Ovary (tissue), 9 donors: ENCODE results near the gene RAB6B. TPM values are rescaled to one million over a fixed set of nuclear protein-coding genes. Genes with fewer than 3 reads are reported as not detected.

Experiments
- DNase-seq, 5 donors: peaks; one replicate each; pipeline ENCODE4 v3.0.0-alpha.2; 2019 to 2020
- H3K27ac ChIP-seq, 2 donors: fragments of 200-600 bp; one replicate each; pipeline versions ENCODE4 v1.5.1 to v1.8.0; 2019 to 2022
- H3K27me3 ChIP-seq: fragments of 200-600 bp; one replicate; pipeline ENCODE4 v1.8.0; 2022
- H3K36me3 ChIP-seq: fragments of 200-600 bp; sonication (generic); one replicate; pipeline ENCODE4 v1.5.1; 2019
- H3K4me1 ChIP-seq: one replicate; pipeline ENCODE4 v1.8.1; 2013; ENCODE audit warnings: mild to moderate bottlenecking, moderate library complexity; ENCODE audit not compliant: insufficient read depth
- H3K4me3 ChIP-seq: fragments of 200-600 bp; sonication (generic); one replicate; pipeline ENCODE4 v1.5.1; 2017
- H3K9me3 ChIP-seq, 2 donors: fragments of 200-600 bp in 1 of 2; sonication (generic) in 1 of 2; one replicate each; pipeline versions ENCODE4 v1.5.1 to v1.8.1; 2013 to 2019; ENCODE audit warnings: mild to moderate bottlenecking in 1 of 2, moderate library complexity in 1 of 2
- CTCF ChIP-seq, 3 donors: fragments of 450-650 bp in 2 of 3; fragments of 200-600 bp in 1 of 3; IDR thresholded peaks; one replicate each; pipeline versions ENCODE4 v1.5.1 to v1.8.0; 2016 to 2022; ENCODE audit warnings: antibody characterized with exemption in 3 of 3, mild to moderate bottlenecking in 1 of 3
- EP300 ChIP-seq: sonication (generic); formaldehyde crosslinking; IDR thresholded peaks from one replicate; pipeline ENCODE4 v1.6.1; 2017; ENCODE audit warnings: antibody characterized with exemption
- POLR2A ChIP-seq: fragments of 450-650 bp; IDR thresholded peaks from one replicate; pipeline ENCODE4 v1.6.1; 2017; ENCODE audit warnings: antibody characterized with exemption, mild to moderate bottlenecking, moderate library complexity
- WGBS, 3 donors: extraction: QIAGEN DNeasy Blood & Tissue Kit in 1 of 3; methylation state at CpG; one replicate each; pipeline versions ENCODE4 v1.1.5 to v1.1.7; 2013 to 2017; 5-methylcytosine and 5-hydroxymethylcytosine counted together
- intact Hi-C, 4 donors: fragments of 100-400 bp; cut with DNase I; formaldehyde crosslinking; loops; one replicate each; pipeline versions ENCODE4 v1.11.0 to v1.15.1; 2022 to 2023
- polyA plus RNA-seq, 2 donors: library from polyadenylated mRNA; stranded (reverse); fragments of 200-250 nt in 1 of 2; fragments of 350-450 nt in 1 of 2; fragmentation: Illumina TruSeq in 1 of 2; extraction: RNeasy Lipid Tissue Mini Kit (QIAGEN cat#74804) in 1 of 2; gene quantifications; one replicate each; pipeline ENCODE4 v1.2.3, GENCODE V29; 2013 to 2014
- total RNA-seq, 7 donors: library from RNA; depleted of rRNA in 2 of 7; stranded (reverse); fragments of >200 nt in 2 of 7; fragmentation: NEBNext Ultra II Directional in 3 of 7; extraction: Animal tissue kit (Norgen Biotek cat#: 25700) in 3 of 7; gene quantifications; one replicate each; pipeline versions ENCODE4 v1.1.0 to v1.2.4, GENCODE V29; 2016 to 2023
- donor health status: DM: no; HTN: no; CAD: no; lungs with moderate emphysema.
- donor health status: DM: no; HTN: no; CAD: no.
- donor health status: Bipolar disorder and iron deficiency.
- donor health status: DM: yes; HTN: yes; CAD: no.
- donor health status: DM: no; HTN: no; CAD: no.
- donor health status: DM: yes; HTN: yes; CAD: no.

Gene RAB6B
- total and polyA plus RNA-seq, 9 donors = 0.50 to 9.1 (median 3.9) TPM

- no peak for DNase-seq
- Histone ChIP-seq H3K9me3 (no peaks in the 10 kb centered on the region), H3K36me3 (no peaks in the 10 kb centered on the region), H3K27ac (no peak overlapping the region), H3K4me3 (no peak overlapping the region), H3K4me1 (peaks cover 3% of the 10 kb centered on the region), H3K27me3 (no peaks in the 10 kb centered on the region)
- intact Hi-C loops = no loop called here
- no peak for TF ChIP-seq EP300
- TF ChIP-seq POLR2A = no peak
- TF ChIP-seq CTCF (IDR thresholded peaks at IDR 0.05) = no peak
- 94 to 96% (median 96%) methylated on average over 4 of the region's 4 CpGs for WGBS, 3 donors
Observed at GRCh38 chr3:133880886-133881455, 14.7 kb downstream of the RAB6B start.

GRCh38 chr3:133880287-133880686 lies 15.4 kb downstream of the RAB6B start:
- WGBS, 3 donors = 89 to 94% (median 91%) methylated on average over 5 of the region's 5 CpGs
- no peaks in the 10 kb centered on the region for H3K9me3 ChIP-seq
- no peak overlapping the region for H3K27ac ChIP-seq
- peaks cover 3% of the 10 kb centered on the region for H3K4me1 ChIP-seq
- no peaks in the 10 kb centered on the region for H3K27me3 ChIP-seq
- DNase-seq = no peak
- no peak for TF ChIP-seq CTCF (IDR thresholded peaks at IDR 0.05)
- no peak for TF ChIP-seq EP300
- TF ChIP-seq POLR2A = no peak
- intact Hi-C loops = no loop called here
- no peaks in the 10 kb centered on the region for H3K36me3 ChIP-seq
- H3K4me3 ChIP-seq = no peak overlapping the region

GRCh38 chr3:133878518-133878917 lies 17.2 kb downstream of the RAB6B start:
- H3K36me3 ChIP-seq = no peaks in the 10 kb centered on the region
- no peaks in the 10 kb centered on the region for H3K27me3 ChIP-seq
- H3K27ac ChIP-seq = no peak overlapping the region
- H3K9me3 ChIP-seq = no peaks in the 10 kb centered on the region
- no peak overlapping the region for H3K4me3 ChIP-seq
- 93 to 98% (median 95%) methylated on average over 3 of the region's 3 CpGs for WGBS, 3 donors
- DNase-seq = no peak
- intact Hi-C loops = no loop called here
- no peak for TF ChIP-seq EP300
- TF ChIP-seq CTCF (IDR thresholded peaks at IDR 0.05) = no peak
- H3K4me1 ChIP-seq = peaks cover 3% of the 10 kb centered on the region

GRCh38 chr3:133877221-133877620 lies 18.5 kb downstream of the RAB6B start:
- H3K36me3 ChIP-seq = no peaks in the 10 kb centered on the region
- intact Hi-C loops = no loop called here
- WGBS, 3 donors = 90 to 94% (median 92%) methylated on average over 2 of the region's 2 CpGs
- no peaks in the 10 kb centered on the region for H3K9me3 ChIP-seq
- TF ChIP-seq POLR2A (no peak), CTCF (IDR thresholded peaks at IDR 0.05) (no peak), EP300 (no peak)
- no peak for DNase-seq
- H3K4me3 ChIP-seq = no peak overlapping the region
- H3K27me3 ChIP-seq = no peaks in the 10 kb centered on the region
- no peak overlapping the region for H3K27ac ChIP-seq
- no peaks in the 10 kb centered on the region for H3K4me1 ChIP-seq
